ENCODE measurements around the gene KLHL17.
"Not testable (repeated sequence)": the region's sequence is repeated elsewhere in the genome, so short reads cannot be mapped to it uniquely, and the experiment has no call there.

KLHL17 gene

DNA sequence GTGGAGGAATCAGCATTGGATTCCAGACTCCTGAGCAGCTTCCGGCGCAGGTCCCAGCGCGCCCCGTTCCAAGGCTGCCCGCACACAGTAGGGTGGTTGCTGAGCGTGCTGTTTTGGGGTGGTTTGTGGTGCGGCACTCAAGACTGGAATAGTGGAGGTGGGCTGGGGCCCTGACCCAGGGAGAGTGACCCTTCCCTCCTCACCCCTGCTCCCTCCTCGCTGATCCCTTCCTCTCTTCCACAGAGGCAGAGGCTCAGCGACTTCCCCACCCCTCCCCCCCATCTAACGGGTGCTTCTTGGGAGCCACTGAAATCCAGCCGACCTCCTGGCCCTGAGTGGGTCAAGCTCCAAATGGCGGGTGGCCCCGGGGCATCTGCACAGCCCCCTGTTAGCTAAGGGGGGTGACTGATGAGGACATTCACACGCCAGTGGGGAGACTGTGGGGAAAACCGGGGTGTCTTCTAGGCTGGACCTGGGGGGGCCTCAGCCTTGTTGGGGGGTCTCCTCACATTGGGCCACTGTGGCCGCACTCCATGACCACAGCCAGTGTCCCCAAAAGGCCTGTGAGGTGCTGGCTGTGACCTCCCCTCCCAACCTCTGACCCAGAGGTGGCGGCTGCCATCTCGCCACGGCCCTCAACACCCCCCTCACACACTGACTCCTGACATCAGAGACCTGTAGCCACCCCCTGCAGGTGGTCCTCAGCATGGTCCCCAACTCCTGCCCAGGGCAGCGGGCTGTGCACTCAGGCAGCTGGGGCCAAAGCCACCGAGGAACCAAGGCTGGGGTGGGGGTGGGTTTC, 43.4 kb downstream of the KLHL17 start:
- no peak for DNase-seq (ENCODE audit: low read depth)

DNA sequence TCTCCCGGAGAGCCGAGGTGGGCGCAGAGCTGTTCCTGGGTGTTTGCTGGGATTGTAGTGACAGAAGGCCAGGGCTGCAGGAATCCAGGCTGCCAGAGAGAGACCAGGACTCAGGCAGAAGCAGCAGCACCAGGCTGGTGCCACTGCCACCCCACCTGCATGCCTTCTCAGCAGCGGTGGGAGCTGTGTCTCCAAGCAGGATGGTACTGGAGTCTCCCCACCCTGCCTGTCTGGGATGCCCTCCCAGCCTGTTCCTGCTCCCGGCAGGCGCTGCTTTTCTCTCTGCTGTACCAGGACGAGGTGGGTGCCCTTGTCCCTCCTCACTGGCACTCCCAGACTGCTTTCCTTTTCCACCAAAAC, 44.0 kb downstream of the KLHL17 start:
- no peak for DNase-seq (ENCODE audit: low read depth)

DNA sequence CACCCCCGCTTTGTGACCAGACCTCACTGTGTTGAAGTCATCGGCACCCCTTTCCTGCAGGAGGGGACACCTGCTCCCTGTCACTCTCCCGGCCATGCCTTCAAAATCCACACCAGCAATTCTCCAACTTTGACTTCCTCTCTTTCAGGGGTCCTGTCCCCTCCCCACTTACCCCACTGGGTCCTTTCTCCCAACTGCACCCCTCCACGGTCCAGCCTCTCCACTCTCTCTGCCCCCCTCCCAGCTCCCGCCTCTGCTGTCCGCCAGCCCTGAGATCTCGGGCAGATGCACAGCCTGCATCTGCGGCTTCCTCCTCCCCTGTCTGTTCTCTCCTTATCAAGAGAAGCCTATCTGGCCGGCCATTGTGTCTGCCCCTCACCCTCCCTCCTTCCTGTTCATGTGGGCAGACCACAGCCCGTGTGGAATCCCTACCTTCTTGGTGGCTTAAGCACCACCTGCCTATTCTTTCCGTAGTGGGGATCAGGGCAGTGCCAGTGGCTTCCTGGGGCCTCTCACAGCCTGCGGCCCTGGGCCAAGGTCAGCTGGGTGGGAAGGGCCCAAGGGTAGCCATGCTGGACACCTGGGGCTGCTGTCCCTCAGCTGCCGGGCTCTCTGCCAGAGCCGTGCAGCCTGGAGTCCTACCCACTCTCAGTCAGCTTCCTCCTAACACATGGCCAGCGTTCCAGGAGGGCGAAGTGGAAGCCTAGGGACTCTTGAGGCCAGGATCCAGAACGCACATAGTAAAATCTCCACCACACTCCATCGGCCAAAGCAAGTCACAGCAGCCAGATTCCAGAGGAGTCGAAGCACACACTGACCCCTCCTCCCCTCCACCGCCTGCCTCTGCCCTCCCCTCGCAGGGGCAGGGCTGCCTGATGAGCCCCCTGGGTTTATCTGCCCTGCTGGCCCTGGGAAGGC, 44.7 kb downstream of the KLHL17 start:
- no peak for DNase-seq (ENCODE audit: low read depth)

DNA sequence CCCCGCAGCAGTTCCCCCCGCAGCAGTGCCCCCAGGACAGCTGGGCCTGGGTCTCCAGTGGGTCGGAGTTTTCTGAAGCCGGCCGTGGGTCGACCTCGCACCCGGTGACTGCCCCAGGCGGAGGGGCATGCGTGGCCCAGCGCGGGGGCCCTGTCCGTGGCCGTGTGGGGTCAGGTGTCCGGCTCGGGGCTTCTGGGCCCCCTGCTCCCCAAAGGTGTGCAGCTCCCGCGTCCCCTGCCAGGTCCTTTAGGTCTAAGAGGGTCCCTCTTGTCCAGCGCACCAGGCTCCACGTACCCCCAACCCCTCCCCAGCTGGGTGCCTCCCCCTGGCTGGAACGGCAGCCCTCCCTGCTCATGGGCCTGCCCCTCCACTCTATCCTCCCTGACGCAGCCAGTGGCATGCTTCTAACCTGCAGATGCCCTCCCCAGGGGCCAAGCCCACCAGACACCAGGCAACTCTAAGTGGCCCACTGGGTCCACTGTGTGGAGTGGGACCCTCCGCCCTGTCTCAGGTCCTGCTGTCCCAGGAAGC, 45.5 kb downstream of the KLHL17 start:
- no peak for DNase-seq (ENCODE audit: low read depth)

DNA sequence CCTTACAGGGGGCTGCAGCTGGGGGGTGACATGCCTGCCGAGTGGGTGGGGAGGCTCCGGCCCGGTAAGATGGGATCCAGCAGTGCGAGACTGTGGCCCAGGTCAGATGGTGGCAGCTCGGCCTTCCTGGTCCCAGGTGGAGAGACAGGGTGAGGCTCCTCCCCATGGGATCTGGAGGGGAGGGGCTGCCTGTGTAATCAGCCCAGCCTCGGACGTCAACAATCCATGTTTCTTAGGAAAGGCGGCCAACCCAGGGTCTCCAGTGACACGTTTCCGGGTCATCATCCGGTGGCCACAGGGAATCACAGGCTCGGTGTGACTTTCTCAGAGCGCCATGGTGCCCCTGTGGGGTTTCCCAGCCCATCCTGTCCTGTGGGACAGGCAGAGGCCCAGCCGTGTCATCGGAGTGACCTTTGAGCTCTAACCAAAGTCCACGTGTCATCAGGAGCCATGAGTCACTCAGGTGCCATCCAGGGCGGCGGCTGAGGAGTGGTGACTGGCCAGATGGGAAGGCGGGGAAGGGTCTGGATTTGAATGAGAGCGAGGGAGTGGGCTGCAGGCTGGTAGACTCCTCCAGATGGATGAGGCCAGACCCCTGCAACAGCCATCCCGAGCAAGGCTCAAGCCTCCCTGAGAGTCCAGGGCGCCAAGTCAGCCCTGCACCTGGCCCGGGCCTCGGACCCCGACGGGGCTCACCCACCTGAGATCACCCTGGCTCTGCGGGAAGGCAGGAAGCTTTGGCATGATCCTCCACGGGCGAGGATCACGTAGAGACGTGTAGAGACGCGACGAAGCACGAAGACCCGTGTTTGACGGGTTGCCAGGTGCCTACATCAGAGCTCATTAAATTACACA, 46.1 kb downstream of the KLHL17 start:
- DNase-seq (ENCODE audit: low read depth), result no peak

DNA sequence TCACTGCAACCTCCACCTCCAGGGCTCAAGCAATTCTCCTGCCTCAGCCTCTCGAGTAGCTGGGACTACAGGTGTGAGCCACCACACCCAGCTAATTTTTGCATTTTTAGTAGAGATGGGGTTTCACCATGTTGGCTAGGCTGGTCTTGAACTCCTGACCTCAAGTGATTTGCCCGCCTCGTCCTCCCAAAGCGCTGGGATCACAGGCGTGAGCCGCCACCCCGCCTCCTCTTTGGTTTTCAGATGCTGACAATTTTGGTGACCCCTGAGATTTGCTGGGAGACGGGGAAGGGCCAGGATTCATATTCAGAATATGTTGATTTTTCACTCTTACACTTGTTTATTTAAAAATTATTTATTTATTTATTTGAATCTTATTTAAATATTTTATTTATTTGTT, 49.7 kb downstream of the KLHL17 start:
- not testable (repeated sequence) for DNase-seq (ENCODE audit: low read depth)

DNA sequence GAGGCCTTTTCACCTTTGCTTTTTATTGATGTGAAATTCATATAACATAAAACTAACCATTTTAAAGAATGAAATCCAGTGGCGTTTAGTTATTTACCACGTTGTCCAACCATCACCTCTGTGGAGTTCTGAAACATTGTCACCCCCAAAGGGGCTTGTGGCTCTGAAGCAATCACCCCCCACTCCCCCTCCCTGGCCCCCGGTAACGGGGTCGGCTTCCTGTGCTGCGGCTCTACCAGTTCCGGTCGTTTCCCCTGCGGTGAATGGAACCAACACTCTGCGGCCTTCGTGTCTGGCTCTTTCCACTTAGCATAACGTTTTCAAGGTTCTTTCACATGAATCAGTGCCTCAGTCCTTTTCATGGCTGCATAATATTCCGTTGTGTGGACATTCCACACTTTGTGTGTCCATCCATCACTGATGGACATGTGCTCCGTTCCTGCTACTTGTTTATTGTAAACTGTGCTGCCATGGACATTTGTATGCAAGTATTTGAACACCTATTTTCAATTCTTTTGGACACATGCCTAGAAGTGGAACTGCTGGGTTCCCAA, 51.1 kb downstream of the KLHL17 start:
- DNase-seq (ENCODE audit: low read depth), result no peak

DNA sequence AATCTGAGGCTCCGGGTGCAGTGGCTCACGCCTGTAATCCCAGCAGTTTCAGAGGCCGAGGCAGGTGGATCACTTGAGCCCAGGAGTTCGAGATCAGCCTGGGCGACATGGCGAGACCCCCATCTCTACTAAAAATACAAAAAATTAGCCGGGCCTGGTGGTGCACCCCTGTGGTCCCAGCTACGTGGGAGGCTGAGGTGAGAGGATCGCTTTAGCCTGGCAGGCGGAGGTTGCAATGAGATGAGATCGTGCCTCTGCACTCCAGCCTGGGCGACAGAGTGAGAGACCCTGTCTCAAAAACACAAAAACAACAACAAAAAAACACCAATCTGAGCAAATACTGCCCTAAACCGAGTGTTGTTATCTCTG, 52.3 kb downstream of the KLHL17 start:
- DNase-seq (ENCODE audit: low read depth), result not testable (repeated sequence)

DNA sequence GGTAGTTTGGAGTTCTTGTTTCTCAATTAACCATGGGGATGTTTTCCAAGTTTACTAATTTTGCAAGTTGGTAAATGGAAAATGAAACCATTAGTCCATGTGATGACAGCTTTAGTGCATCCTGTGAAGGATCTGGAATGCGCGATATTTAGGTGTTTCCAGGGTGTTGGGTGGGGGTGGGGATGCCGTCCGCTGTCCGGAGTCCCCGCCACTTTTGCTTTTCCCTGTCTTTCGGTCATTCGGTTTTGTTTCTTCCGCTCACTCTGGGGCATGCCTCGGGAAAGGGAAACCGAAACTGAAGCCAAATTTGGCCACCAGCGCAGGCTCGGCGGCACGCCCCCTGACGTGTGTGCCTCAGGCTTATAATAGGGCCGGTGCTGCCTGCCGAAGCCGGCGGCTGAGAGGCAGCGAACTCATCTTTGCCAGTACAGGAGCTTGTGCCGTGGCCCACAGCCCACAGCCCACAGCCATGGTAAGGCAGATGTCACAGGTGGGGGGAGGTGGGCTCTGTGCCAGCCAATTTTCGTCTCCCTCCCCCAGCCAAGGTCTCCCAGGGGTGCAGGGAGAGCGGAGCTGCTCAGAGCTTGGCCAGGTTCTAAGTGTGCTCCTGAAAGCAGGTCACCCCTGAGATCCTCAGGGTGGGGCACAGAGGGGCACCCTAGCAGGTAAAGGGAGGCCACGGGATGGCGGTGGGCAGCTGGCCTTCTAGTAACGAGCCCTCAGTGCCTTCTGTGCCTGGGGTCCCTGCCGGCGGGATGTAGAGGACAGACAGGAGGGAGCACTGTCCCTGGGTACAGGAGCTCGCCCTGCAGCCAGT, 52.9 kb downstream of the KLHL17 start, which contains the start of gene ISG15:
Gene ISG15 (plus strand): TSS at position 393 of the 817 bp plus-strand sequence. CDS start 77 bp downstream, at position 470.
- peak; percentile 69 for DNase-seq (ENCODE audit: low read depth)

DNA sequence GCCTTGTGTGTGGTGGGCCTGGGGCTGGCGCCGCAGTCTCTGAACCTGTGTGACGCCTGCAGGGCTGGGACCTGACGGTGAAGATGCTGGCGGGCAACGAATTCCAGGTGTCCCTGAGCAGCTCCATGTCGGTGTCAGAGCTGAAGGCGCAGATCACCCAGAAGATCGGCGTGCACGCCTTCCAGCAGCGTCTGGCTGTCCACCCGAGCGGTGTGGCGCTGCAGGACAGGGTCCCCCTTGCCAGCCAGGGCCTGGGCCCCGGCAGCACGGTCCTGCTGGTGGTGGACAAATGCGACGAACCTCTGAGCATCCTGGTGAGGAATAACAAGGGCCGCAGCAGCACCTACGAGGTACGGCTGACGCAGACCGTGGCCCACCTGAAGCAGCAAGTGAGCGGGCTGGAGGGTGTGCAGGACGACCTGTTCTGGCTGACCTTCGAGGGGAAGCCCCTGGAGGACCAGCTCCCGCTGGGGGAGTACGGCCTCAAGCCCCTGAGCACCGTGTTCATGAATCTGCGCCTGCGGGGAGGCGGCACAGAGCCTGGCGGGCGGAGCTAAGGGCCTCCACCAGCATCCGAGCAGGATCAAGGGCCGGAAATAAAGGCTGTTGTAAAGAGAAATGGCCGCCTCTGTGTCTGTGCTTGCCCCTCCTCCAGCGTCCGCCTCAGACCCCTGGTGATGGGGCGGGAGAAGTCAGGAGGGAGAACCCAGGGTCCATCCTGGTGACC, 53.7 kb downstream of the KLHL17 start:
- DNase-seq (ENCODE audit: low read depth), result no peak

DNA sequence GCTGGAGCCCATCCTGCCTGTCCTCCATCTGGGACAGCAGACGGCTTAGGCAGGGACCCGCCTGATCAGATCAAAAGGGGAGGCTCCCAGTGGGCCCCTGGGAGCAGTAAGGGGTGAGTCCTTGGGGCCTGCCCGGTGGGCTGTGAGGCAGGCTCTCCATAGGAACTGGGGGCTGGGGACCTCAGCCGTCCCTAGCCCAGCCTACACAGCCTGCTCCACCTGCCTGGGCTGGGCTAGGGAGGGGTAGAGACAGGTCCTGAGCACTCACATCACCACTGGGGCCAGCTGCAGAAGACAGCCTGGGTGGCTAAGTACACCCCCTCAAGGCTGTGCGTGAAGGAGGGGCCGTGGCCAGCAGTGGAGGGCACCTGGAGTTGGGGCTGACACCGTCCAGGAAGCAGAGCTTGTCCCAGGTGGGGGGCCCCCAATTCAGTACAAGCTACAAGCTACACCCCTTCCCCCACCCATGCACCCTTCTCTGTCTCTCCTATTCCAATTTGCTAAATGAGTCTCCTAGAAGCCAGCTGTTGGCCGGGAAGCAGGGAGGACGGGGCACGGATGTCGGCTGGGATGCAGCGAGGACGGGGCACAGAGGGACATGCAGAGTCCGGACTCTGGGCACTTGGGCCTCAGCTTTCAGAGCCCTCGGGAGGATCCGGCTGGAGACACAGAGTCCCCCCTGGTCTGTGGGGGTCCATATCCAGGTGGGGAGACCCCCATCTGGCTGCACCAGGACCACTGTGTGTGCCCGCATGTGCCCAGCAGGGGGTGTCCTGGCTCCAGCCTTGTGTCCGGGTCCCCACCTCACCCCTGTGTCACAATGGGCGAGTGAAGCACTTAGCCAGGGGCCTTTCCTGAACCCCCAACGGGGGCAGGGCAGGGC, 54.7 kb downstream of the KLHL17 start:
- no peak for DNase-seq (ENCODE audit: low read depth)
